ENCODE measurements around the gene PBX1.

PBX1 gene

DNA sequence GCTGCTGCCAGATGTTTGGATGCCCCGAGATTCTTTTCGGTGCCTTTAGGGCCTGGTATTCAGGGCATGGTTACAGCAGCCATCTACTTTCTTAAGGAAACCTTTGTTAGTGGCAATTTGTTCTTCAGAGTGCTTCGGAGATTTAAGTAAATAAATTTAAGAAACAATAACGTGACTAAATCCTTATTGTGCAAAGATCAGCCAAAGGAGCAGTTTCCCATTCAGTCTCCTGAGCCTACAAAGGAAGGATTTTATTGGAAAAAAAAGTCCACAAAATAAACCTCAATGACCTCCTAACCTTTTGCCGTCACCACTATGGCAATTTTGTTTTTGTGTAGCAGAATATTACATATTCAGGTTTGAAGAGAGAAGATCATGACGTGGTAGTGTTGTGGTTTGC lies 231.1 kb downstream of the PBX1 start:
- DNase-seq, result no peak

- DNase-seq, result no peak
Measured at GRCh38 chr1:164792410-164793004, 233.5 kb downstream of the PBX1 start.

GRCh38 chr1:164794356-164794755 lies 235.4 kb downstream of the PBX1 start:
- no peak for DNase-seq

DNA sequence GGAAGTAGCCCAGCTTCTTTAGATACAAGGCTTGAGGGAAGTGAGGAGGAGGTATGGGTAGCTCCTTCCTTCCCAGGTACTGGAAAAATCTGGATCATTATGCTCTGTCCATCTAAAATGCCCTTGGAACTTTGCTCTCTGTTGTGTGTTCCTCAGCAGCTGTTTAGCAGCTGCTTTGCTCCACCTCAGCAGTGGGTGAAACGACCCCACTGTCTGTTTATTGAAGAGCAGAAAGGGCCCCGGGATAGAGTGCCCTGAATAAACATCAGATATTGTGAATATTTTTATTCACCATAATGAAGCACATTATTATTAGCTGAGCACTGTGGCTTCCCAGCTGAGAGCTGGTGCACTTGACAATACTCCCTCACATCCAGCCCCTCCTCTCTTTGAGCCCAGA lies 237.9 kb downstream of the PBX1 start:
- no peak for DNase-seq

GRCh38 chr1:164801246-164801731 lies 242.3 kb downstream of the PBX1 start:
- no peak for DNase-seq

- no peak for DNase-seq
Measured at GRCh38 chr1:164801791-164802502, 243.0 kb downstream of the PBX1 start.

DNA sequence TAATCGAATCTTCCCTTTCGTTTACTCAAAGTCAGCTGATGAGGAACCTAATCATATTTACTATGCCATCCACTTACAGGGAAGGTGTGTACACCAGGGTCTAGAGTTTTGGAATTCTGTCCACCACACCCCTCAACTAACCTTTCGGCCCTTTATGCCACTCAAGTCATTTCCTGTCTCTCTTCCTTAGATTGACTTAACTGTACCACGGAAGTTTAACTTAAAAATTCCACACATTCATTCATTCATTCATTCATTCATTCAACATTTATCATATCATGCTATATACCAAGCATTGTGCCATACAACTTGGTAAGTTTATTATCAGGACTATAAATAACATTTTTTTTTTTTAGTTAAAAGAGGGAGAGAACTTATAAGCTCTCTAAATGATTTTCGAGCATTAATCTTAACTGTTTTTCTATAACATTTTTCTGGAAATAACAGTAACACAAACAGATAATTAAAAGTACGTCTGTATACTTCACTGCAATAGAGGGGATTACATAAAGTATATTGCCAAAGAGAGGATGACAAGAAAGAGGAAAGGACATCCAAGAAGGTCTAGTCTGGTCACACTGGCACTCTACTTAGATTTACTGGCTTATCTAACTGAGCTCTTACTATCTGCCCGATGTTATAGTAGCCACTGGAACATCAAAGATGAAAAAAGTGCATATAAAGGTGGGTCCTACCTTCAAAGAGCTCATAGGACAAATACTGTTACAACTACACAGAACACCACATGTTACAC lies 243.7 kb downstream of the PBX1 start:
- DNase-seq, result no peak

- no peak for DNase-seq
Measured at GRCh38 chr1:164803366-164803765, 244.4 kb downstream of the PBX1 start.

GRCh38 chr1:164804366-164804765 lies 245.4 kb downstream of the PBX1 start:
- DNase-seq, result no peak

DNA sequence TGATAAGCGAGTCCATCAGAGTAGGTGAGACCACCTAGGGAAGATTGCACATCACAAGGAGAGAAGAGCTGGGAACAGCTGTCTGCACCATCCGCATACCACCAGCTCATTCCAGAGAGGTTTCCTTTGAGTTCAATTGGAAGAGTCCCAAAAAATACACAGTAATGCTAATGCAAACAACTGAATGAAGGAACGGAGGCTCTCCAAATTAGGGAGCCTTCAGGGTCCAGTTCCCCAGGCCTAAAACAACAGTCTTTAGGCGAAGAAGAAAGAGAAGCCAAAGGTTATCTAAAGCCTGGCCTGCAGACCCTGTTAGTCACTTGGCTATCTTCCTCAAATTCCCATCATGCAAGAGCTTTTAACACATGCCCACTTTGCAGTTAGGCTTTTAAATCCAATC lies 246.4 kb downstream of the PBX1 start:
- DNase-seq, result no peak

DNA sequence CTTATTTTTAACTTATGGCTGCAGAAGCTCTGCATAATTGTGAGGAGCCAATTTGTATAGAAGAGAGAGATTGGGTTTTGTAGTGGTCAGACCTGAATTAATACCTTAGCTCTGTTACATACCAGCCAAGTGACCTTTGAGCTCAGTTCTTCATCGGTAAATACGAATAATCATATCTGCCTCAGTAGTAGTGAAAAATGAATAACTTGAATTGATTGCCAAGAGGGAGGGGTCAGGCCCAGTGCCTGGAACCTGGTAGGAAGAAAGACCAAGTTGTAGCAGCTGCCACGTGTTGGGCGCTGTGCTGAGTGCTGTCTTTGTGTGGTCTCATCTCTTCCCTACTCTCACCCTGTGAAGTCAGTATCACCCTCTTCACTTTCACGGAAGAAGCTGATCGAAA lies 247.5 kb downstream of the PBX1 start:
- DNase-seq, result no peak

DNA sequence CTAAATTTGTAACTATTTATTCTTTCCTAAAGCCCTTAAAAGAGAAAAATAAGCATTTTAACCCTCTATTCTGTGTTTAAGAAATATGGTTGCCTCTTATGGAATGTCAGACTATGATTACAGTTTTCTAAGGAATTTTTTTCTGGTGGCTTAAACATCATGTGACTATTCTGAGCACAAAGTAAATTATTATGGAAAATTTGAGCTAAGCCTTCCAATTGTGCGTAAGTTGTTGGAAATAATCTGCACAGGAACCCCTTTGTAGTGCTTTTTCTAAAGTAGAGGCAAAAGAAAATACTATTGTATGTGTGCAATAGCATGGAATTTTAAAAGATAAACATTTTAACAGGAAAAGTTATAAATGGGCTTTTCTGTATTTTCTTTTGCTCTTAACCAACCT lies 254.8 kb downstream of the PBX1 start:
- DNase-seq, result no peak

DNA sequence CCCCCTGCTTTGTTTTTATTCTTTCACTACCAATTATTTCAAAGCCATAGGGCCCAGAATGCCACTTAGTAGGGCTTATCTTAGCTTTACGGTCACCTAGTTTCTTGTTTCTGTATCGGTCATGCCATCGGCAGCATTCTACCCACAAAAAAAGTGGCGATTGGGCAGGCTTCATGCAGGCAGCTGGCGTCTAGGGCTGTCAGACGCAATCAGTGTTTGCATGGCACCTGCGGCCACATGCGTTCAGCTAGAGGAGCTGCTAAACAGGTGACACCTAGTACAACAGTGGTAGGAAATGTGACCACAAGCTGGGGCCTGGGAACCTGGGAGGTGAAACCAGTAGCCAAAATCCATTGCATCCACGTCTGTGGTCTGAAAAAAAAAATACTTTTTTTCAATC lies 262.7 kb downstream of the PBX1 start:
- DNase-seq, result no peak

DNA sequence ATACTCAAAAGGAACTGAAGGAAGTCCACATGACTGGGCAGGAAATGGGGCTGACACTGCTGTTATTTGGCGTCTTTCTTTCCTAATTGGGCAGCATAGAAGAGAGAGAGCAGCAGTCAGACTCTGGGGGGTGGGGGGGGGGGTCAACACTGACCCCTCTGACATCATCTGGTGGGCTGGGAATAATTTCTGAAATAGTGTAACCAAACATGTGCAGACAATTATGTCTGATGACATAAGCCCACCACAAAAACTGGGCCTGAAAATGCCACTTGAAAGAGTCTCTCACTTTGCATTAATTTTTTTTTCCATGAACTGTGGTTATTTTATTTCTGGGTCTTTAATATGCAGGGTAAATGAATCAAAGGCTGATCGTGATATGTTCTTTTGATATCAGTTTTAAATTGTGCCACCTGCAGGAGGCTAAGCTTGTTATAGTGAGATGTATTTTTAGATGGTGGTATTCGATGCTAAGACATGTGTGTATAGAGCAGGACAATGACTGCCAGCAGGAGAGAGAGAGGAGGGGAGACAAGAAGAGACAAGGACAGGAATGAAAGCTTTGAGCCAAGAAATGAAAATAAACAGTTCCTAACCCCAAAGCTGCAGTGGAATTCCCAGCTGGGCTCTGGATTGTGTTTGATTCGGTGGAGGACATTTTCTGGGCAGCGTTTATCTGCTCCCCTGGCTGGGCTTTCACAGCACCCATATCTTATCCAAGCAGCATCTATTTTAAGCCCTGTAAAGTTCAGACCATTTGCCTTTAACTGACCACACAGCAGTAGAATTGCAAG lies 264.7 kb downstream of the PBX1 start:
- DNase-seq, result no peak

DNA sequence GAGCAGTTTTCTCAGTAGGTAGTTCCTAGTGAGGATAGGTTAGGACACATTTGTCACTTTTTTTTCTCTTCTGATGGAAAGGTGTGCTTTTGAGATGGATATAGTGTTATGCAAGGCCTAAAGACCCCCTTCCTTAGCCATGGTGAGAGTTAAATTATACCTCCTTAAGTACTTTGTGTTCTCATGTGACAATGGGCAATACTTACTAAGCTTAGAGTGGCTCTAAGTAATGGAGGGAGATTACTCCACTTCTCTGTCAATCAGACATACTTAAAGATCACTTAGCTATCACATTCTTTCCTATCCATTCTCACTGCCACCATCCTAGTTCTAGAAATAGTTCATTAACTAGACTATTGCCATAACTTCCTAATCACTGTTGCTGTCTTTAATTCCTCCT lies 265.6 kb downstream of the PBX1 start:
- no peak for DNase-seq

DNA sequence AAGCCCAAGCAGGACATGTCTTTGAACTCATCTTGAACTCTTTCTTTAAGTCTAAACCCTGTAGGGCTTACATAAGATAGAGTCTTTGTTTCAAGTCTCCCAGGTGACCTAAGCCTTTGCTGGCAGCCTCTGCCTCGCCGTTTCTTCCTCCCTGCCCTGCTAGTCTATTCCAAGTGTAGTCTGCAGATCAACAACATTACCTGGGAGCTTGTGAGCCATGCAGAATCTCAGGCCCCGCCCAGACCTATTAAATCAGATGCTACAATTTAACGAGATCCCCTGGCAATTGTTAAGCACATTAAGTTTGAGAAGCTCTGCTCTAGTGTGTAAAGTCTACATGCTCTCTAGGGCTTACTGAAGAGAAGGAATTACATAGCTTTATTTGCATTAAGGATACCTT lies 271.6 kb downstream of the PBX1 start:
- no peak for DNase-seq

- no peak for DNase-seq
Measured at GRCh38 chr1:164834641-164835040, 275.7 kb downstream of the PBX1 start.

GRCh38 chr1:164836614-164837018 lies 277.6 kb downstream of the PBX1 start:
- no peak for DNase-seq

DNA sequence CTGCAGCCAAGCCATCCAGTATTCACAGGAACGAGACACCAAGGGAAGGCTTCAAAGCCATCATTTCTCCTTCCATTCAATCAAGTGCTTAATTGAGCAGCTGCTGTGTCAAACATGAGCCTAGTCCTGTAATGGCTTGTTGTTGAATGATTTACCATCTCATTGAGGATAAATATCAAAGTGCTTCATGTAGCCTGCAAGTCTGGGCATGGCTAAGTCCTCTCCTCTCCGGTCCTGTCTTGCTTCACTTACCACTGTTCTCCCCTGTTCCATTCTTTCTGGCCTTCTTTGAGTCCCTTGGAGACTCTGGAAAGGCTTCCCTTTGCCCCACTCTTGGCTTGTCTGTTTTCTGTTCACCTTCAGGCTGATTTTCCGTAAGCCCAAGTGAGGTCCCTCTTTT lies 279.8 kb downstream of the PBX1 start:
- no peak for DNase-seq

DNA sequence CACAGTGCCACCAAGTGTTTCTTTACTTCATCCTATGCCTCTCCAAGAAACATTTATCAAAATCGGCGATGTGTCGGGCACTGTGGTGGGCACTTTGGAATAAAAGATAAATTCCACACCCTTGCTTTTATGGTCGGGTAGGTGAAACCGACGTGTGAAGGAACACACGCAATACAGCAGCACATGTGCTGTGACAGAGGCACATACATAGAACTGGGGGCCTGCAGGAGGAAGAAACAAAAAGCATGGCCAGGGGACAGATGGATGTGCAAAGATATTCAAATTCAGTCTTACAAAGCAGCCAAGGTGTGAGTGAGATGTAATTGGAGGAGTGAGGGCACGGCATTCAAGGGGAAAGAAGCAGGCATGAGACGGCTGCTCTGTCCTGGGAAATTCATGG lies 282.0 kb downstream of the PBX1 start:
- no peak for DNase-seq

- DNase-seq, result no peak
Measured at GRCh38 chr1:164841702-164842465, 282.9 kb downstream of the PBX1 start.

DNA sequence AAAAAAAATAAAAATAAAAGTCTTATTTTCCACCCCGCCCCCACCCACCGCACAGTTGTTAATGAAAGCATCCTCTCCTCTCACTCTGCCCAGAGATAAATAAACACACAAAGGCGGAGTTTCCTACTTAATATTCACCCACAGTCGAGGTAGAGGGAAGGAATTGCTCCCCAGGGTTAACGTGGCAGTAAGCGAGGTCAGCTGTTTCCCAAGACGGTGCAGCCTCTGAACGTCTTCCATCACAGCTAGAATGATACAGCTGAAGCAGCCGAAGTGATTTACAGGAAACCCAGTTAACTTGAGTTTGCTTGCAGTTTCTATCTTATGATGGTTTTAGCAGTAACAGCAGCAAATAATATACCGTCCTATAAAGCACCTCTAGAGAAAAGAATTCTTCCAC lies 283.9 kb downstream of the PBX1 start:
- no peak for DNase-seq
